Measurements from ENCODE around the gene YARS2. TPM values are rescaled to one million over a fixed set of nuclear protein-coding genes. Genes with fewer than 3 reads are reported as not detected.

The YARS2 gene
- total RNA-seq, result 13.5 TPM

DNA sequence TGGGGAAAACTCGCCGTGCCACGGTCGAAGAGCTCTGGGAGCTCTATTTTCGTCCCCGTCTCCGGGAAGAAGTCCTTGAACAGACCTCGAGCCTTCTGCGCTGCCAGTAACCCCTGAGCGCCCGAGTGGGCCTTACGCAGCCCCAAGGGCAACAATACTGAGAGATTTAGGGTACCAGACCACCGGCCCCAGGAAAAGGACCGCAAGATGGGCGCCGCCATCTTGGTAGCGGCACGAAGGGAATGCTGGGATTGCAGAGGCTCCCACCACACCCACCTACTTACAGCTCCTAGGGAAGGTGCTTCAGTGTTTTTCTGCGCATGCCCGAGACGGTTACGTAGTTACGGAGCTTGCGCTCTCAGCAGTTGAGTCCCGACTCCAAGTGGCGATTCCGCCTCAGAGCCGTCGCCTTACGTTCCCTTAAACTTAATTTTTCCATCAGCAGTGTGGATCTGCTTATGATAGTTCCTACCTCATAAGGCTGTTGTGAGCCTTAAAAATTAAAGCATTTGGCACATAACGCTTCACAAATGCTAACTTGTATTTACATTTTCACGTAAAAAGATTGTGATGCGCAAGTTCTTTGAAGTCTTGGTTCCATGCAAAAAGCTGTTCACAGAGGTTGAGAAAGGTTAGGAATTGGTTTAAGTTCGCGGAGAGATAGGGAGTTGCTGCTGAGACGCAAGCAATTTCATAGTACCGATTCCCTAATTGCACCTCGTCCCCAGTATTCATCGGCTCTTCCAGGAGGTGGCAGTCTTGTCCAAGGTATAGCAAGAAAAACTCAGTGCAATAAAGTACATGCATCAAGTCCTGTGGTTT lies at the start of gene YARS2:
Gene YARS2, minus strand, starts transcription at position 244 of the 822 bp plus-strand sequence. Its CDS starts 23 bp downstream, at position 221.
- ATAC-seq, result peak; percentile 97

DNA sequence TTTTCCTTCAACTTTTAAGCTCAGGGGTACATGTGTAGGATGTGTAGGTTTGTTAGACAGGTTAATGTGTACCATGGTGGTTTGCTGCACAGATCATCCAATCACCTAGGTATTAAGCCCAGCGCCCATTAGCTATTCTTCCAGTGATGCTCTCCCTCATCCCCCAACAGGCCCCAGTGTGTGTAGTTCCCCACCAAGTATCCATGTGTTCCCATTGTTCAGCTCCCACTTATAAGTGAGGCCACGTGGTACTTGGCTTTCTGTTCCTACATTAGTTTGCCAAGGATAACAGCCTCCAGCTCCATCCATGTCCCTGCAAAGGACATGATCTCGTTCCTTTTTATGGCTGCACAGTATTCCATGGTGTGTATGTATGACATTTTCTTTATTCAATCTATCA lies 48.6 kb upstream of the YARS2 start:
- ATAC-seq, result no peak

GRCh38 chr12:32801269-32801980 lies 45.7 kb upstream of the YARS2 start:
- no peak for ATAC-seq

DNA sequence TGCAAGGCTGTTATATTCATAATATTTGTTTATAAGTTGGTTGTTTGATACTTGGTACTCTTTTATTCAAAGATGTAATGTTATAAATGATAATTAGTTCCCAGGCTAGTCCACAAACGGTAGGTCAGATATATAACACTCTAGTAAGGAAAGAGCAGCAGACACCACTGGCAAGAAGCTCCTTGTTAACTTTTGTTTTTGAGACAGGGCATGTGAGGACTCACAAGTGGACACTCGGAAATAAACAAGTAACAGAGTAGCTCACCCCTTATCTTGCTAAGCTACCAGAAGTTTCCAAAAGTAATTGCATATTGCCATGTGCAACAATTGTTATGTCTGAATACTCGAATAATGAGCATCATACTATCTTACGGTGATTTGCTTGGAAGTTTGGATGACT lies 38.6 kb upstream of the YARS2 start:
- no peak for ATAC-seq

DNA sequence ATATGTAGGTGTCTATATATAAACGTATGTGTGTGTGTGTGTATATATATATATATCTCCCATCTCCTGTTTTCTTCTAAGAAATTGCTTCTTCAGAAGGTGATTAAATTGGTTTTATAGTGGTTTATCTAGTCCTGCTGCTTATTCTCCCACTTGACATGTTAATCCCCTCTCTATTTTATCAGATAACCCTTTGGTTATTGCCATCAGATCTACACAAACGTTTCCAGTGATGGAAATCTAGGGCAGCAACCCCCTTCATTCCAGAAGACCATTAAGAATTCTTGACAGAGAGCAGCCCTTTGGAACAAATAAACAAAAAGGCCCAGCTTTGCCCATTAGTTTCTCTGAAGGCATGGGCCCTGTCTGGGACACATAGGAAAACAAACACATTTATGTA lies 34.2 kb upstream of the YARS2 start:
- ATAC-seq, result no peak

- no peak for ATAC-seq
These were observed 33.7 kb upstream of the YARS2 start for GRCh38 chr12:32789446-32789845.

DNA sequence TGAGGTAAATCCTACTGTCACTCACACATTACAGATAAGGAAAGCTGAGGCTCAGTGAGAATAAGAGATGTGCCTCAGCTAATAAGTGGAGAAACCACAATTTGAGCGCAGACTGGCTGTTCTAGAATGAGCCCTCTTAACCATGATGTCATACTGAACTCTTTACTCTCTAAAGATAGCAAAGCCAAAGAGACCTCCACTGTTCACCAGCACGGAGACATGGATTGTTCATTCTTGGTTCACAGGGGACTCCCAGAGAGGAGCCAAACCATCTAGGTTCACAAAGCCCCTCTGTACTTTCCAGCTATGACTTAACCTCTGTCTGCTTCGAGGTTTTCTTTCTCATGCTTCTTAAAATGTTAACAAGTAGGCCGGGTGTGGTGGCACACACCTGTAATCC lies 32.7 kb upstream of the YARS2 start:
- ATAC-seq, result no peak

- ATAC-seq, result no peak
These were observed 29.9 kb upstream of the YARS2 start for GRCh38 chr12:32785557-32785956.

DNA sequence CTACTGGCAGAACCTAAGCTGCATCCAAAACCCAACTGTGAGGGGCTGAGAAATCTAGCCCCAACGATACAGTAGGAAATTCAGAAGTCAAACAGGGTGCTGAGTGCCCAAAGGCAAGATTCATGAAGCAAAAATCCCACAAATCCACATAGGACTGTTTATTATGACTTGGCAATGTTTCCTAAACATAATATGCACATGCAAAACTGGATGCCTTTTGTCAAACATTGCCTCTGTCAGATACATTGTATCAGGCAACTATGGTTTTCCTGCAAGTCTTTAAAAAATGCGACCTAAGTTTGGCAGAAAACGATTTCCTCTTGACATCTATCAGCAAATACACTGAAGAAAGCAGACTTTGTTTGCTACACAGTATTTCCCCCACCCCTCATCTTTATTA lies 27.3 kb upstream of the YARS2 start:
- no peak for ATAC-seq

DNA sequence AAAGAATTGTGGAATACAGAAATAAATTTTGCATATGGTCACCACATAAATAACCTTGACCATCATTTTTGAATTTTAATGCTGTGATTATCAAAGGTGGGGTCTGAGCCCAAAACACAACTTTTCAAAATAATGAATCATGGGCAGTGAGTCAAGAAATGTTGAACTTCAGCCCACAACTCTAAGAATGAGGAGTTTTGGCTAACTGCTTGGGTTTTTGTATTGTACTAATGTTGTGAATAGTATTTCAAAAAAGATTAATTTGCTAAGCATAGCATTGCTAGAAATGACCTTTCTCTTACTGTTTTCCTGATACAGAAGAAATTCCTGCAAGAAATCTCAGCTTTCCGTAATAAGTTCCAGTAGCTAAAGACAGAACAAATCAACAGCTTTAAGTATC lies 24.4 kb upstream of the YARS2 start:
- no peak for ATAC-seq

GRCh38 chr12:32777691-32778175 lies 22.0 kb upstream of the YARS2 start:
- no peak for ATAC-seq

- no peak for ATAC-seq
These were observed 21.5 kb upstream of the YARS2 start for GRCh38 chr12:32777159-32777558.

DNA sequence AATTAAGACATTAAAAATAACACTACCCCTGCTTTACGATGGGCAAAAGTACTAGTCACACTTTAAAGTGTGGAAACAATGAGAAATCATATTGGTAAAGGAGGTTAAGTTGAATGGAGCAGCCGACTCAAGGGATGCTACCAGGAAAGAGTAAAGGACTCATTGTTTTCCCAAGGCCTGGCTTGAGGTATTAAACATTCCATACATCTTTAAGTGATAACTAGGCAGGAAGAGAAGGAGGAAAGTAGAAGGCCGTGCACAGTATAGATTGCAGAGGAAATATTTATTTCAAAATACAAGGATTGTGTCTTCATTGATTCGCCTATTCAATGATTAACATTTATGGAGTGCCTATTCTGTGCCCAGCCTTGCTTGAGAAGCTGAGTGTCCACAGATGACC lies 20.6 kb upstream of the YARS2 start:
- ATAC-seq, result no peak

GRCh38 chr12:32773691-32774090 lies 18.0 kb upstream of the YARS2 start:
- ATAC-seq, result no peak

DNA sequence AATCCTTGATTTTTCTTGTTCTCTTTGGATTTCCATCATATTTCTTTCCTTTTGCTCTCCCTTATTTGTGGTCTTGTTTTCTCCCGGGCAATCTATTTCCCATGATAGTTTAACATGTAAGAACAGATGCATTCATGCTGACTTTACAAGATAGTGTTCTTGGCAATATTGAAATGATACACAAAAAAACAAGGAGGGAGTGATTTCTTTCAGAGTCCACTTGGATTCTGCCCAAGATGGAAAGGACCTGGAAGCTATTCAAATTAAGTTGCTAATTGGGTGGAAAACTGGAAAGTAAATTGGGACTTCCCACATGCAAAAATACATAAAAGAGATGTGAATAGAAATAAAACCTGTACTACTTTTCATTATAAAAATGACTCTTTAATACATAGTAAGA lies 14.4 kb upstream of the YARS2 start:
- no peak for ATAC-seq

DNA sequence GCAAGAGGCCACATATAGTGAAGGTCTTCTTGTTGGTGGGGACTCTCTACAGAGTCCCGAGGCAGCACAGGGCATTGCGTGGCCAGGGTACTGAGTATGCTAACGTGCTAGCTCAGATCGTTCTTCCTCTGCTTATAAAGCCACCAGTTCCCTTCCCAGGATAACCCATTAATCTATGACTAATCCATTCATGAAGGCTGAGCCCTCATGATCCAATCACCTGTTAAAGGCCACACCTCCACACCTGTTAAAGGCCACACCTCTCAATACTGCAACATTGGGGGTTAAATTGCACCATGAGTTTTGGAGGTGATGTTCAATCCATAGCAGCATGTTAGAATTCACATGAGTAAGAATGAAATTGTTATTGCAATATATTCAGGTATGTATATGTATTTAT lies 12.8 kb upstream of the YARS2 start:
- ATAC-seq, result no peak

GRCh38 chr12:32765906-32766305 lies 10.2 kb upstream of the YARS2 start:
- ATAC-seq, result no peak

DNA sequence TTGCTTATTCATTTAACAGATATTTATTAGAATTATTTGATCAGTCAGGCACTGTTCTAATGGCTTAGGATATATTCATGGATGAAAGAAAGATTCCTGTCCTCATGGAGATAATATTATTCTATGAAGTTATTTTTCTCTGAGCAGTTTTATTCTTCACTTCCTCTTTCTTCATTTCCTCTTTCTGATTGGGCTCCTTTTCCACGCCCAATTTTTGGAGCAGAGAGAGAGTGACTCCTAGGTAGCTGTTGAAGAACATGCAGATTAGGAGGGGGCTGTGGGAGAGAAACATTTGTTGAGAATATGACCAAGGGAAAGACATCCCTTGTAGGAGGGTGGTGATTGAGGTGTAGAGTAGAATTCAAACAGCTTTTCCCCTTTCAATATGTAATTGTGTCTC lies 6.0 kb upstream of the YARS2 start:
- ATAC-seq, result no peak

DNA sequence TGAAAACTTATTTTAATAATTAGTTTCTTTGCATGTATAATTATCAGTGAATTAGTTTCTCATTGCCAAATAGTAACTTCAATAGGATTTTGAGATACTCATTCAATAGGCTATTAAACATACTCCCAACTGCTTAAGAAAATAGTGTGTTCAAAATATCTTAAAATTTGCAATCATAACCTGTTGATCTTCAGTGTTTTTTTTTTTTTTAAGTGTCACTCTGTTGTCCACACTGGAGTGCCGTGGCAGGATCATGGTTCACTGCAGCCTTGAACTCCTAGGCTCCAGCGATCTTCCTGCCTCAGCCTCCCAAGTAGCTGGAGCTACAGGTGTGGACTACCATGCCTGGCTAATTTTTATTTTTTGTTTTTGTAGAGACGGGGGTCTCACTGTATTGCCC lies 1.5 kb upstream of the YARS2 start:
- no peak for ATAC-seq

DNA sequence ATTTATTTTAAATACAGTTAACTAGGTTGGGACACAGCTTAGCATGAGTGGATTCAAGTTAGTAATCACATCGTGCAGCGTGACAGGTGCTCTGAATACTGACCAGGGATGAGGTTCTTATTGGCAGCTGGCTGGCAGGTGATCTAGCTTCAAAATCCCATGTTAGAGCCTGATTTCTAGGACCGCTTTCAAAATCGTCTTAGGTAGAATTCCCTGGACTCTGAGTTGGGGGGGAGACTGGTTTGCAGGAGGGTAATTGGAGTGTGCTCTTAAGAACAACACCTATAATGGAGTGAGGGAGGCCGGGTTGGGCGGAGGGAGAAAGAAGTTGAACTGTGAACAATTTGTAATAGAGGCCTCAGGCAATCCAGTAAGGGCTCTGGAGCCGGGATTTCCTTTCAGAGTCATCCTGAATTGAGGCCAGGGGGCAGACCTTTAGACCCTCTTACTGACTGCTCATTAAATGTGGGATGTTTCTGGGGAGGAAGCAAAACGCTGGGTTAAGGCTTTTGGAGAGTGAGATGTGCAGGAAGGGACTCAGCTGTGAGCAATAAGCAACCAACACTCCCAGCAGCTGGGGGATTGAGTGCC lies 874 bp upstream of the YARS2 start:
- ATAC-seq, result no peak

DNA sequence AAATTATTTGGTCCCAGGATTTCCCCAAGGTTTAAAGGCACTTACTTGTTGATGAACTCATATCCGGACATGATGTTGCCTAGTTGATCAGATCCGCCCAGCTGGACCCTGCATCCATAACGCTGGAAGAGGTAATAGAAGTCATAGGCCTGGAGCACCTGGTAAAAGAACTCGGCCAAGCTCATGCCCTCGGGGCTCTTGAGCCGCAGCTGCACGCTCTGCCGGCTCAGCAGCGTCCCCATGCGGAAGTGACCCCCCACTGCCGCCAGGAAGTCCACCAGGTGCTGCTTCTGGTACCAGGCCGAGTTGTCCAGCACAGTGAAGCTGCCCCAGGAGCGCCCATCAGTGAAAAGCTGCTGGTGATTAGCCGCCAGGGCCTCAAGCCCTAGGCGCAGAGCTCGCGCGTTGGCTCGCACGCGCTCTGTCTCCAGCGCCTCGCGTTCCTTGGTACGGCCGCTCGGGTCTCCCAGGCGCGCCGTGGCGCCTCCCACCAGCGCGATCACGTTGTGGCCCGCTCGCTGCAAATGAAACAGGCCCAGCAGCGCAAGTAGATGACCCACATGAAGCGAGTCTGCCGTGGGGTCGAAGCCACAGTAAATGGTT lies 545 bp downstream of the YARS2 start:
- ATAC-seq, result peak; percentile 64

- no peak for ATAC-seq
These were observed 1.6 kb downstream of the YARS2 start for GRCh38 chr12:32754111-32754510.

DNA sequence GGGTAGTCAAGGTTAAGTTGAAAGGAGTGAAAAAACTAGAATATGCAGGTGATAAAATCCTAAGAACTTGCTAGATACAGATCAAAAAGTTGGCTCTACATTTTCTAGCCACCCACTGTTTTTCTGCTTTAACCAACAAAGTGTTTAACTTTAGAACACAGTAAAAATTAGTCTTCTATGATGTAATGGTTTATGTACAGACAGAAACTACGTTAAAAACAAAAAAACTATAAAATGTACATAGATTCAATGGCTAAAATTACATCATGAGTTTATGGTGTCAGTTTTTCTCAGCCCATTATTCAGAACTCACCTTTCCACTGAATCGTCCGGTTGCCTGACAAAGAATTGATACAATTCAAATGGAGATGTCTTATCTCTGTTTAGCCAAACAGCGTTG lies 2.1 kb downstream of the YARS2 start:
- ATAC-seq, result no peak
